Measurements from ENCODE around the gene NKAIN1.

The NKAIN1 gene

GRCh38 chr1:31248276-31248675, 8.6 kb upstream of the NKAIN1 start:
- no peak overlapping the region for H3K4me3 ChIP-seq (ENCODE audit: low read depth, low read length)
- DNase-seq (ENCODE audit: low read depth) = no peak
- no peak for TF ChIP-seq CTCF (IDR thresholded peaks at IDR 0.05; ENCODE audit: control insufficient read depth, extremely low read depth, insufficient read depth)

GRCh38 chr1:31244326-31244725, 4.6 kb upstream of the NKAIN1 start:
- DNase-seq (ENCODE audit: low read depth) = no peak
- no peak overlapping the region for H3K4me3 ChIP-seq (ENCODE audit: low read depth, low read length)
- no peak for TF ChIP-seq CTCF (IDR thresholded peaks at IDR 0.05; ENCODE audit: control insufficient read depth, extremely low read depth, insufficient read depth)

- H3K4me3 ChIP-seq (ENCODE audit: low read depth, low read length) = no peak overlapping the region
- DNase-seq (ENCODE audit: low read depth) = no peak
- no peak for TF ChIP-seq CTCF (IDR thresholded peaks at IDR 0.05; ENCODE audit: control insufficient read depth, extremely low read depth, insufficient read depth)
These were observed 4.0 kb upstream of the NKAIN1 start for GRCh38 chr1:31243501-31244286.

- TF ChIP-seq CTCF (IDR thresholded peaks at IDR 0.05; ENCODE audit: control insufficient read depth, extremely low read depth, insufficient read depth) = no peak
- H3K4me3 ChIP-seq (ENCODE audit: low read depth, low read length) = no peak overlapping the region
- no peak for DNase-seq (ENCODE audit: low read depth)
These were observed 1.6 kb upstream of the NKAIN1 start for GRCh38 chr1:31241321-31241720.

- TF ChIP-seq CTCF (IDR thresholded peaks at IDR 0.05; ENCODE audit: control insufficient read depth, extremely low read depth, insufficient read depth) = no peak
- H3K4me3 ChIP-seq (ENCODE audit: low read depth, low read length) = no peak overlapping the region
- no peak for DNase-seq (ENCODE audit: low read depth)
These were observed 587 bp downstream of the NKAIN1 start for GRCh38 chr1:31238986-31239613.

- no peak overlapping the region for H3K4me3 ChIP-seq (ENCODE audit: low read depth, low read length)
- no peak for DNase-seq (ENCODE audit: low read depth)
- TF ChIP-seq CTCF (IDR thresholded peaks at IDR 0.05; ENCODE audit: control insufficient read depth, extremely low read depth, insufficient read depth) = no peak
These were observed 1.1 kb downstream of the NKAIN1 start for GRCh38 chr1:31238612-31238985.

Data from LNCaP clone FGC (cell line).